Measurements from ENCODE around the gene BORCS8. TPM values are rescaled to one million over a fixed set of nuclear protein-coding genes. Genes with fewer than 3 reads are reported as not detected.

BORCS8 gene
- total and polyA plus RNA-seq, 2 donors (not counting 3 experiments of a cell fraction or from before 2014, with no cell fraction given) = 37.4 to 45.8 TPM

- Histone ChIP-seq H3K27ac (ENCODE audit: insufficient read depth, low read depth, low read length) (no peak overlapping the region), H3K9me3 (replicated peaks; ENCODE audit: control insufficient read depth, insufficient read depth, low read length) (no peaks in the 10 kb centered on the region), H3K79me2 (ENCODE audit: control insufficient read depth, insufficient read depth, low read length) (no peaks in the 10 kb centered on the region), H3K4me3 (replicated peaks in 1 of 3; ENCODE audit: insufficient read depth in 1 of 3, low read depth in 1 of 3, low read length in 3 of 3) (no peak overlapping the region), H3K27me3 (ENCODE audit: control insufficient read depth in 2 of 2, insufficient read depth in 2 of 2, low read length in 2 of 2) (no peaks in the 10 kb centered on the region), H3K9ac (replicated peaks; ENCODE audit: extremely low read depth, insufficient read depth, low read length) (no peak overlapping the region), H2AFZ (ENCODE audit: low read depth, low read length) (no peak overlapping the region), H4K20me1 (replicated peaks; ENCODE audit: control insufficient read depth, extremely low read depth, insufficient read depth, low read length) (no peaks in the 10 kb centered on the region), H3K4me1 (ENCODE audit: control insufficient read depth, extremely low read depth, insufficient read depth, low read length) (no peaks in the 10 kb centered on the region), H3K36me3 (ENCODE audit: control insufficient read depth in 2 of 2, extremely low read depth in 1 of 2, insufficient read depth in 2 of 2, low read length in 2 of 2) (no peaks in the 10 kb centered on the region), H3K4me2 (ENCODE audit: insufficient read depth, low read length) (no peak overlapping the region), H3K9me1 (replicated peaks; ENCODE audit: control insufficient read depth, extremely low read depth, insufficient read depth, low read length) (no peaks in the 10 kb centered on the region)
- ChIA-PET CTCF (interaction anchor here (1.2 to 4.6 kb wide), 3 partner anchors 9 to 19 kb away, joined by 4 to 31 read pairs (median 23); no protein-coding TSS in a partner anchor), POLR2A (no interaction called here)
- TF ChIP-seq POLR2AphosphoS5 (IDR thresholded peaks at IDR 0.05; ENCODE audit: insufficient read depth, low read depth, low read length) (no peak), GATA2 (IDR thresholded peaks at IDR 0.05; ENCODE audit: insufficient read depth, insufficient read length, low read depth, low read length) (no peak), MYC (IDR thresholded peaks at IDR 0.05; ENCODE audit: low read depth, low read length) (no peak), EZH2 (IDR thresholded peaks at IDR 0.05; ENCODE audit: borderline replicate concordance, low read depth, low read length, severe bottlenecking) (no peak), FOS (IDR thresholded peaks at IDR 0.05; ENCODE audit: borderline replicate concordance, insufficient read depth, low read length) (no peak), POLR2A (IDR thresholded peaks at IDR 0.05; ENCODE audit: low read depth, low read length) (no peak), JUN (IDR thresholded peaks at IDR 0.05; ENCODE audit: borderline replicate concordance, insufficient read depth, insufficient read length, low read depth) (no peak), MAX (IDR thresholded peaks at IDR 0.05; ENCODE audit: insufficient read depth, insufficient read length) (no peak), CTCF (IDR thresholded peaks at IDR 0.05; ENCODE audit: extremely low read depth in 1 of 2, insufficient read depth in 1 of 2, low read depth in 1 of 2, low read length in 2 of 2) (no peak)
- dilution Hi-C loops (cut with MboI; ENCODE audit: extremely low pct_ligation_motif_present, low sequenced_read_pairs) (no loop called here), intact Hi-C loops (cut with micrococcal nuclease) (no loop called here)
- no TSS peak for BruUV-seq (replicated peaks)
- DNase-seq (ENCODE audit: low read depth, low spot score) (no peak), FAIRE-seq (no peak)
Measured at GRCh38 chr19:19155495-19156219, 36.3 kb downstream of the BORCS8 start.
